Liver (tissue), 9 donors: ENCODE data around the gene VTN. TPM values are rescaled to one million over a fixed set of nuclear protein-coding genes. Genes with fewer than 3 reads are reported as not detected.

Source experiments
- DNase-seq: peaks from one replicate; pipeline ENCODE4 v3.0.0-alpha.2; 2017; ENCODE audit warnings: low spot score
- H3K27ac ChIP-seq, 2 donors: one replicate each; pipeline ENCODE4 v1.7.0; 2013; ENCODE audit warnings: inconsistent platforms in 2 of 2, low read length in 2 of 2, control low read depth in 1 of 2, low read depth in 1 of 2, mild to moderate bottlenecking in 1 of 2
- H3K27me3 ChIP-seq, 4 donors: one replicate each; pipeline versions ENCODE4 v1.6.1 to v1.7.0; 2013; ENCODE audit warnings: low read length in 3 of 4, inconsistent platforms in 1 of 4, mild to moderate bottlenecking in 1 of 4, moderate library complexity in 1 of 4; ENCODE audit not compliant: control insufficient read depth in 4 of 4, insufficient read depth in 4 of 4
- H3K36me3 ChIP-seq, 4 donors: one replicate each; pipeline versions ENCODE4 v1.6.1 to v1.7.0; 2013; ENCODE audit warnings: low read length in 3 of 4, mild to moderate bottlenecking in 3 of 4, low read depth in 1 of 4, moderate library complexity in 1 of 4; ENCODE audit not compliant: control insufficient read depth in 4 of 4, insufficient read depth in 3 of 4
- H3K4me1 ChIP-seq, 4 donors: one replicate each; pipeline versions ENCODE4 v1.6.1 to v1.7.0; 2013; ENCODE audit warnings: low read length in 3 of 4, mild to moderate bottlenecking in 3 of 4, moderate library complexity in 1 of 4; ENCODE audit not compliant: control insufficient read depth in 4 of 4, insufficient read depth in 4 of 4
- H3K4me3 ChIP-seq, 3 donors: one replicate each; pipeline versions ENCODE4 v1.6.1 to v1.7.0; 2013; ENCODE audit warnings: low read length in 3 of 3, control low read depth in 1 of 3, low read depth in 1 of 3, mild to moderate bottlenecking in 1 of 3
- H3K9ac ChIP-seq, 2 donors: one replicate each; pipeline ENCODE4 v1.7.0; 2013; ENCODE audit warnings: low read length in 2 of 2, mild to moderate bottlenecking in 2 of 2, moderate library complexity in 2 of 2, control low read depth in 1 of 2, low read depth in 1 of 2
- H3K9me3 ChIP-seq, 4 donors: one replicate each; pipeline versions ENCODE4 v1.6.1 to v1.7.0; 2013; ENCODE audit warnings: low read length in 3 of 4; ENCODE audit not compliant: control insufficient read depth in 4 of 4
- FOXA1 ChIP-seq: IDR thresholded peaks from 2 replicates; pipeline ENCODE4 v1.6.1; 2016; ENCODE audit warnings: antibody characterized with exemption
- GABPA ChIP-seq, 2 donors: IDR thresholded peaks in 1 of 2; conservative IDR thresholded peaks in 1 of 2; 2 replicates each; pipeline ENCODE4 v1.6.1; 2016; ENCODE audit warnings: antibody characterized with exemption in 2 of 2, mild to moderate bottlenecking in 1 of 2, moderate library complexity in 1 of 2
- HNF4A ChIP-seq, 2 donors: conservative IDR thresholded peaks; 2 replicates each; pipeline ENCODE4 v1.6.1; 2016; ENCODE audit warnings: antibody characterized with exemption in 2 of 2, mild to moderate bottlenecking in 2 of 2
- HNF4G ChIP-seq: IDR thresholded peaks from 2 replicates; pipeline ENCODE4 v1.6.1; 2016; ENCODE audit warnings: antibody characterized with exemption
- JUND ChIP-seq, 2 donors: IDR thresholded peaks; 2 replicates each; pipeline ENCODE4 v1.6.1; 2016; ENCODE audit warnings: antibody characterized with exemption in 2 of 2
- NR2F2 ChIP-seq: IDR thresholded peaks from 2 replicates; pipeline ENCODE4 v1.6.1; 2016; ENCODE audit warnings: antibody characterized with exemption
- RAD21 ChIP-seq, 2 donors: IDR thresholded peaks; 2 replicates each; pipeline ENCODE4 v1.6.1; 2016; ENCODE audit warnings: antibody characterized with exemption in 2 of 2, mild to moderate bottlenecking in 2 of 2
- RXRA ChIP-seq, 2 donors: IDR thresholded peaks; 2 replicates each; pipeline ENCODE4 v1.6.1; 2017 to 2018; ENCODE audit warnings: antibody characterized with exemption in 2 of 2, mild to moderate bottlenecking in 1 of 2
- SP1 ChIP-seq: IDR thresholded peaks from 2 replicates; pipeline ENCODE4 v1.6.1; 2018; ENCODE audit warnings: antibody characterized with exemption, mild to moderate bottlenecking
- TAF1 ChIP-seq: conservative IDR thresholded peaks from 2 replicates; pipeline ENCODE4 v1.6.1; 2016; ENCODE audit warnings: antibody characterized with exemption, mild to moderate bottlenecking
- YY1 ChIP-seq: IDR thresholded peaks from 2 replicates; pipeline ENCODE4 v1.6.1; 2016; ENCODE audit warnings: antibody characterized with exemption, mild to moderate bottlenecking
- WGBS: extraction: QIAGEN DNeasy Blood & Tissue Kit; methylation state at CpG from one replicate; pipeline ENCODE4 v1.1.7; 2013; 5-methylcytosine and 5-hydroxymethylcytosine counted together
- polyA plus RNA-seq, 2 donors: library from polyadenylated mRNA; stranded (reverse) in 1 of 2; unstranded in 1 of 2; fragments of 200-250 nt in 1 of 2; fragments of >200 nt in 1 of 2; fragmentation: Nextera tagmentation in 1 of 2; extraction: Ambion mirVana in 1 of 2; gene quantifications; one replicate each; pipeline versions ENCODE4 v1.2.1 to v1.2.3, GENCODE V29; 2013 to 2015
- total RNA-seq, 2 donors: library from RNA; depleted of rRNA; stranded (reverse); fragments of >200 nt; gene quantifications; one replicate each; pipeline ENCODE4 v1.2.3, GENCODE V29; 2014
- TF ChIP-seq, protein P1 (sequence below): IDR thresholded peaks from 2 replicates; pipeline ENCODE4 v1.6.1; 2016; ENCODE audit warnings: antibody characterized with exemption, mild to moderate bottlenecking
- TF ChIP-seq, protein P2 (sequence below): fragments of 150-350 bp; IDR thresholded peaks from 2 replicates; pipeline ENCODE4 v1.5.1; 2017; ENCODE audit warnings: improper control_type of control experiment, low read depth, low read length; ENCODE audit not compliant: missing input control
- TF ChIP-seq, protein P3 (sequence below): IDR thresholded peaks from 2 replicates; pipeline ENCODE4 v1.6.1; 2016; ENCODE audit warnings: antibody characterized with exemption
- TF ChIP-seq, protein P4 (sequence below): IDR thresholded peaks from 2 replicates; pipeline ENCODE4 v1.6.1; 2016; ENCODE audit warnings: antibody characterized with exemption
- TF ChIP-seq, protein P5 (sequence below): IDR thresholded peaks from 2 replicates; pipeline ENCODE4 v1.6.1; 2016; ENCODE audit warnings: antibody characterized with exemption
- donor health status: healthy.
- donor health status: healthy.
- donor health status: healthy.
- donor health status: healthy.
- donor health status: healthy.

Gene VTN
- total and polyA plus RNA-seq, 4 donors = 1,668 to 4,059 (median 3,520) TPM

DNA sequence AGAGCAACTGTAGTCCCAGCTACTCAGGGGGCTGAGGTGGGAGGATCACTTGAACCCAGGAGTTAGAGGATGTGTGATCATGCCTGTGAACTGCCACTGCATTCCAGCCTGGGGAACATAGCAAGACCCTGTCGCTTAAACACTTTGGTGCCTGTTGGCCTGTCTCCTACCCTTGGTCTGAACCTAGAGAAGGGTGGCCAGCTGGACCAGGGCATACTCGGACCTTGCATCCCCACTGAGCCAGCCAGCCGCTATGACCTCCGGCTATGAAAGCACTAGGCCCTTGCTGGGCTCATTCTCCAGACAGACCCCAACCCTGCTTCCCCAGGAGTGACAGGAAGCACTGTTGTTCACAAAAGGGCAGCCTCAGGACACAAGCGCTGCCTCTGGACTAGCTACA, 39.4 kb downstream of the VTN start:
- H3K27me3 ChIP-seq = no peaks in the 10 kb centered on the region
- no peak for DNase-seq
- H3K4me1 ChIP-seq = peaks cover 0 to 19% (median 13%) of the 10 kb centered on the region in 4 donors
- no peaks in the 10 kb centered on the region for H3K9me3 ChIP-seq
- H3K27ac ChIP-seq = no peak overlapping the region
- peaks cover 0 to 35% (median 13%) of the 10 kb centered on the region in 4 donors for H3K36me3 ChIP-seq
- WGBS = 94% methylated on average over 5 of the region's 5 CpGs
- TF ChIP-seq NR2F2 (no peak), SP1 (no peak)
- no peak overlapping the region for H3K4me3 ChIP-seq
- H3K9ac ChIP-seq = no peak overlapping the region

DNA sequence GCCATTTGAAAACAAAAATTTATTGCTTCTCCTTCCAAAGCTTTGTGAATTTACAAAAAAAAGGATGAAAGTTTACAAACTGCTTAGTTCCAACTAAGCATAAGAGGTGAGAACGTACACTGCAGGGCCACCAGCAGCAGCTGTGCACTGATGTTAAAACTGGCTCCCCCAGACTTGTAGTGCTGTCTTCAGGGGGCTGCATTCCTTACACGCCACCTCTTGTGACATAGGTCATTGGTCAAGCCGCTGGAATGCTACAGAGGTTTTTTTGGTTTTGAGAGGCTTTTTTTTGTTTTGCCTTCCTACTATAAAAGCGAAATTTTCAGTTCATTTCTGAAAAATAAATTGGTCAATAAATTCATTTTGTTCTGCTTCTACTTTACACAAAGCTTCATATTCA, 41.8 kb downstream of the VTN start:
- Histone ChIP-seq H3K27ac (no peak overlapping the region), H3K4me3 (no peak overlapping the region), H3K36me3 (peaks cover 0 to 35% (median 13%) of the 10 kb centered on the region in 4 donors), H3K27me3 (no peaks in the 10 kb centered on the region), H3K9ac (no peak overlapping the region), H3K4me1 (peaks cover 3 to 20% (median 17%) of the 10 kb centered on the region in 4 donors), H3K9me3 (no peaks in the 10 kb centered on the region)
- WGBS = 86% methylated on average over 4 of the region's 4 CpGs
- no peak for TF ChIP-seq JUND (IDR thresholded peaks at IDR 0.05)
- TF ChIP-seq, protein P1, sequence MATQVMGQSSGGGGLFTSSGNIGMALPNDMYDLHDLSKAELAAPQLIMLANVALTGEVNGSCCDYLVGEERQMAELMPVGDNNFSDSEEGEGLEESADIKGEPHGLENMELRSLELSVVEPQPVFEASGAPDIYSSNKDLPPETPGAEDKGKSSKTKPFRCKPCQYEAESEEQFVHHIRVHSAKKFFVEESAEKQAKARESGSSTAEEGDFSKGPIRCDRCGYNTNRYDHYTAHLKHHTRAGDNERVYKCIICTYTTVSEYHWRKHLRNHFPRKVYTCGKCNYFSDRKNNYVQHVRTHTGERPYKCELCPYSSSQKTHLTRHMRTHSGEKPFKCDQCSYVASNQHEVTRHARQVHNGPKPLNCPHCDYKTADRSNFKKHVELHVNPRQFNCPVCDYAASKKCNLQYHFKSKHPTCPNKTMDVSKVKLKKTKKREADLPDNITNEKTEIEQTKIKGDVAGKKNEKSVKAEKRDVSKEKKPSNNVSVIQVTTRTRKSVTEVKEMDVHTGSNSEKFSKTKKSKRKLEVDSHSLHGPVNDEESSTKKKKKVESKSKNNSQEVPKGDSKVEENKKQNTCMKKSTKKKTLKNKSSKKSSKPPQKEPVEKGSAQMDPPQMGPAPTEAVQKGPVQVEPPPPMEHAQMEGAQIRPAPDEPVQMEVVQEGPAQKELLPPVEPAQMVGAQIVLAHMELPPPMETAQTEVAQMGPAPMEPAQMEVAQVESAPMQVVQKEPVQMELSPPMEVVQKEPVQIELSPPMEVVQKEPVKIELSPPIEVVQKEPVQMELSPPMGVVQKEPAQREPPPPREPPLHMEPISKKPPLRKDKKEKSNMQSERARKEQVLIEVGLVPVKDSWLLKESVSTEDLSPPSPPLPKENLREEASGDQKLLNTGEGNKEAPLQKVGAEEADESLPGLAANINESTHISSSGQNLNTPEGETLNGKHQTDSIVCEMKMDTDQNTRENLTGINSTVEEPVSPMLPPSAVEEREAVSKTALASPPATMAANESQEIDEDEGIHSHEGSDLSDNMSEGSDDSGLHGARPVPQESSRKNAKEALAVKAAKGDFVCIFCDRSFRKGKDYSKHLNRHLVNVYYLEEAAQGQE = no peak
- no peak for TF ChIP-seq HNF4G
- no peak for TF ChIP-seq TAF1
- no peak for TF ChIP-seq FOXA1
- no peak for TF ChIP-seq GABPA (IDR thresholded peaks at IDR 0.05 in 1 of 2, conservative IDR thresholded peaks at IDR 0.05 in 1 of 2)
- TF ChIP-seq SP1 = no peak
- TF ChIP-seq RXRA (IDR thresholded peaks at IDR 0.05) = no peak
- TF ChIP-seq YY1 = no peak
- TF ChIP-seq, protein P2, sequence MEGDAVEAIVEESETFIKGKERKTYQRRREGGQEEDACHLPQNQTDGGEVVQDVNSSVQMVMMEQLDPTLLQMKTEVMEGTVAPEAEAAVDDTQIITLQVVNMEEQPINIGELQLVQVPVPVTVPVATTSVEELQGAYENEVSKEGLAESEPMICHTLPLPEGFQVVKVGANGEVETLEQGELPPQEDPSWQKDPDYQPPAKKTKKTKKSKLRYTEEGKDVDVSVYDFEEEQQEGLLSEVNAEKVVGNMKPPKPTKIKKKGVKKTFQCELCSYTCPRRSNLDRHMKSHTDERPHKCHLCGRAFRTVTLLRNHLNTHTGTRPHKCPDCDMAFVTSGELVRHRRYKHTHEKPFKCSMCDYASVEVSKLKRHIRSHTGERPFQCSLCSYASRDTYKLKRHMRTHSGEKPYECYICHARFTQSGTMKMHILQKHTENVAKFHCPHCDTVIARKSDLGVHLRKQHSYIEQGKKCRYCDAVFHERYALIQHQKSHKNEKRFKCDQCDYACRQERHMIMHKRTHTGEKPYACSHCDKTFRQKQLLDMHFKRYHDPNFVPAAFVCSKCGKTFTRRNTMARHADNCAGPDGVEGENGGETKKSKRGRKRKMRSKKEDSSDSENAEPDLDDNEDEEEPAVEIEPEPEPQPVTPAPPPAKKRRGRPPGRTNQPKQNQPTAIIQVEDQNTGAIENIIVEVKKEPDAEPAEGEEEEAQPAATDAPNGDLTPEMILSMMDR = no peak
- TF ChIP-seq, protein P3, sequence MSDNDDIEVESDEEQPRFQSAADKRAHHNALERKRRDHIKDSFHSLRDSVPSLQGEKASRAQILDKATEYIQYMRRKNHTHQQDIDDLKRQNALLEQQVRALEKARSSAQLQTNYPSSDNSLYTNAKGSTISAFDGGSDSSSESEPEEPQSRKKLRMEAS = no peak
- TF ChIP-seq RAD21 (IDR thresholded peaks at IDR 0.05) = no peak
- DNase-seq = peak; percentile 26

DNA sequence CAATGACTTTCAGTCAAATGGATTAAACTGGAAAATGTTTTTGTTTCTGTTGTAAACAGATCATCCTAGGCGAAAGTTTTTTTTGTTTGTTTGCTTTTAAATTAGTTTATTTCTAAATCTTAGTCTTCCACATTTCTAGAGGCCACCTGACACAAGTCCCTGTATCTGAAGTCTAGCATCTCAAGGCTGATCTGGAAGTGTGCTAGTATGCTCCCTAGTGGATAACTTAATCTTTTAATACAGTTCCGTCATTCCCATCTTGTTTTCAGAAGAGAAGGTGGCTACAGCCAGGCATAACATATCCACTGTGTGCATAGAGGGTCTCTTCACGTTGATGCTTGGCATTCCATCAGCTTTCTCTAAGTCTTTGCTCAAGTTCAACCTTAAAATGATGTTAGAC, 42.4 kb downstream of the VTN start:
- no peak overlapping the region for H3K4me3 ChIP-seq
- 80% methylated on average over 3 of the region's 3 CpGs for WGBS
- H3K4me1 ChIP-seq = peaks cover 5 to 22% (median 20%) of the 10 kb centered on the region in 4 donors
- peak; percentile 1 for DNase-seq
- H3K9ac ChIP-seq = no peak overlapping the region
- no peak overlapping the region for H3K27ac ChIP-seq
- no peaks in the 10 kb centered on the region for H3K9me3 ChIP-seq
- H3K36me3 ChIP-seq = peaks cover 0 to 35% (median 13%) of the 10 kb centered on the region in 4 donors
- H3K27me3 ChIP-seq = no peaks in the 10 kb centered on the region
- TF ChIP-seq HNF4G (no peak), HNF4A (conservative IDR thresholded peaks at IDR 0.05) (no peak), RXRA (IDR thresholded peaks at IDR 0.05) (no peak), JUND (IDR thresholded peaks at IDR 0.05) (no peak), FOXA1 (no peak), RAD21 (IDR thresholded peaks at IDR 0.05) (no peak), NR2F2 (no peak), SP1 (no peak), GABPA (IDR thresholded peaks at IDR 0.05 in 1 of 2, conservative IDR thresholded peaks at IDR 0.05 in 1 of 2) (no peak)
- TF ChIP-seq, protein P4, sequence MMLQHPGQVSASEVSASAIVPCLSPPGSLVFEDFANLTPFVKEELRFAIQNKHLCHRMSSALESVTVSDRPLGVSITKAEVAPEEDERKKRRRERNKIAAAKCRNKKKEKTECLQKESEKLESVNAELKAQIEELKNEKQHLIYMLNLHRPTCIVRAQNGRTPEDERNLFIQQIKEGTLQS = no peak
- TF ChIP-seq, protein P5, sequence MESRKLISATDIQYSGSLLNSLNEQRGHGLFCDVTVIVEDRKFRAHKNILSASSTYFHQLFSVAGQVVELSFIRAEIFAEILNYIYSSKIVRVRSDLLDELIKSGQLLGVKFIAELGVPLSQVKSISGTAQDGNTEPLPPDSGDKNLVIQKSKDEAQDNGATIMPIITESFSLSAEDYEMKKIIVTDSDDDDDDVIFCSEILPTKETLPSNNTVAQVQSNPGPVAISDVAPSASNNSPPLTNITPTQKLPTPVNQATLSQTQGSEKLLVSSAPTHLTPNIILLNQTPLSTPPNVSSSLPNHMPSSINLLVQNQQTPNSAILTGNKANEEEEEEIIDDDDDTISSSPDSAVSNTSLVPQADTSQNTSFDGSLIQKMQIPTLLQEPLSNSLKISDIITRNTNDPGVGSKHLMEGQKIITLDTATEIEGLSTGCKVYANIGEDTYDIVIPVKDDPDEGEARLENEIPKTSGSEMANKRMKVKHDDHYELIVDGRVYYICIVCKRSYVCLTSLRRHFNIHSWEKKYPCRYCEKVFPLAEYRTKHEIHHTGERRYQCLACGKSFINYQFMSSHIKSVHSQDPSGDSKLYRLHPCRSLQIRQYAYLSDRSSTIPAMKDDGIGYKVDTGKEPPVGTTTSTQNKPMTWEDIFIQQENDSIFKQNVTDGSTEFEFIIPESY = no peak
- TF ChIP-seq, protein P2 = no peak
